ENCODE measurements around the gene TRIM41. TPM values are rescaled to one million over a fixed set of nuclear protein-coding genes. Genes with fewer than 3 reads are reported as not detected.

The TRIM41 gene
- total RNA-seq, 1 donor, result 12.7 TPM

DNA sequence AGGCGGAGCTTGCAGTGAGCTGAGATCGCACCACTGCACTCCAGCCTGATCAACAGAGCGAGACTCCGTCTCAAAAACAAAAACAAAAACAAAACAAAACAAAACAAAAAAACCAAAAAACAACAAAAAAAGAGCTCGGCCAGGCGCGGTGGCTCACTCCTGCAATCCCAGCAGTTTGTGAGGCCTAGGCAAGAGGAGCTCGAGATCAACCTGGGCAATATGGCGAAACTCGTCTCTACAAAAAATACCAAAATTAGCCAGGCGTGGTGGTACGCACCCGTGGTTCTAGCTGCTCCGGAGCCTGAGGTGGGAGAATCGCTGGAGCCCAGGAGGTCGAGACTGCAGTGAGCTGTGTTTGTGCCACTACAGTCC, 38.2 kb upstream of the TRIM41 start:
- TF ChIP-seq, protein P1, sequence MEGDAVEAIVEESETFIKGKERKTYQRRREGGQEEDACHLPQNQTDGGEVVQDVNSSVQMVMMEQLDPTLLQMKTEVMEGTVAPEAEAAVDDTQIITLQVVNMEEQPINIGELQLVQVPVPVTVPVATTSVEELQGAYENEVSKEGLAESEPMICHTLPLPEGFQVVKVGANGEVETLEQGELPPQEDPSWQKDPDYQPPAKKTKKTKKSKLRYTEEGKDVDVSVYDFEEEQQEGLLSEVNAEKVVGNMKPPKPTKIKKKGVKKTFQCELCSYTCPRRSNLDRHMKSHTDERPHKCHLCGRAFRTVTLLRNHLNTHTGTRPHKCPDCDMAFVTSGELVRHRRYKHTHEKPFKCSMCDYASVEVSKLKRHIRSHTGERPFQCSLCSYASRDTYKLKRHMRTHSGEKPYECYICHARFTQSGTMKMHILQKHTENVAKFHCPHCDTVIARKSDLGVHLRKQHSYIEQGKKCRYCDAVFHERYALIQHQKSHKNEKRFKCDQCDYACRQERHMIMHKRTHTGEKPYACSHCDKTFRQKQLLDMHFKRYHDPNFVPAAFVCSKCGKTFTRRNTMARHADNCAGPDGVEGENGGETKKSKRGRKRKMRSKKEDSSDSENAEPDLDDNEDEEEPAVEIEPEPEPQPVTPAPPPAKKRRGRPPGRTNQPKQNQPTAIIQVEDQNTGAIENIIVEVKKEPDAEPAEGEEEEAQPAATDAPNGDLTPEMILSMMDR (IDR thresholded peaks at IDR 0.05; ENCODE audit: insufficient read depth, low read length), result no peak
- no peak for DNase-seq (ENCODE audit: low read depth)
- H3K4me3 ChIP-seq (ENCODE audit: low read depth, low read length), result peak overlapping the region; percentile 22

DNA sequence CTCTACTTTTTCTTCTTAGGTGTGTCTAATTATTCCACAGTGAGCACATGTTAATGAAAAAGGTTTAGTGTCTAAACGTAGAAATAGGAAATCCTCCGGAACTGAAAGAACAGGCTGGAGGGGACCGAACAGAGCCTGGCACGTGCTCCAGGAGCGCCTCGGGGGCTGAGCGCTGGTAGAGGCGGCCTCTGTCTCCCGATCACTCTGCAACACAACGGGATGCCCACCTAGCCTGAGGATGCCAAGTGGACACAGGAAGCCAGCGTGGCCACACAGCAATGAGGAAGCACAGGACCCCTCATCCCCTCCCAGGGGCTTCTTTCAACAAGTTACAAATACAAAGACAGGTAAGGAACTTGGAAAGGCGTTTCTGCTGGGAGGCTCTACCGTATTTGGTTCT, 37.5 kb upstream of the TRIM41 start:
- TF ChIP-seq, protein P1 (IDR thresholded peaks at IDR 0.05; ENCODE audit: insufficient read depth, low read length), result no peak
- no peak for DNase-seq (ENCODE audit: low read depth)
- H3K4me3 ChIP-seq (ENCODE audit: low read depth, low read length), result no peak overlapping the region

DNA sequence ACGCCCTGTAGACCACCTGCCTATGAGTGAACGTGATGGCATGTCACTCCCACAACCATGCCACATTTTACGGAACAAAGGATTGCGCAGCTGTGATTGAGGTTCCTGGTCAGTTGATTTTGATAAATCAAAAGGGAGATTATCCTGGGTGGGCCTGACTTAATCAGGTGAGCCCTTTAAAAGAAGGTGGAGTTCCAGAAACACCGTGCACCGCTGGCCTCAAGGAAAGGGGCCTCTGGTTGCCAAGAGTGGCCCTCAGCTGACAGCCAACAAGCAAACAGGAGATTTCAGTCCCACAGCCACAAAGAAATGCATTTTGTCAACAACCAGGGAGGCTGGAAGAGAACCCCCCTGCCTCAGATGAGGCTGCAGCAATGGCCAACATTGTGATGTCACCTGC, 37.1 kb upstream of the TRIM41 start:
- H3K4me3 ChIP-seq (ENCODE audit: low read depth, low read length), result no peak overlapping the region
- DNase-seq (ENCODE audit: low read depth), result no peak
- TF ChIP-seq, protein P1 (IDR thresholded peaks at IDR 0.05; ENCODE audit: insufficient read depth, low read length), result no peak

DNA sequence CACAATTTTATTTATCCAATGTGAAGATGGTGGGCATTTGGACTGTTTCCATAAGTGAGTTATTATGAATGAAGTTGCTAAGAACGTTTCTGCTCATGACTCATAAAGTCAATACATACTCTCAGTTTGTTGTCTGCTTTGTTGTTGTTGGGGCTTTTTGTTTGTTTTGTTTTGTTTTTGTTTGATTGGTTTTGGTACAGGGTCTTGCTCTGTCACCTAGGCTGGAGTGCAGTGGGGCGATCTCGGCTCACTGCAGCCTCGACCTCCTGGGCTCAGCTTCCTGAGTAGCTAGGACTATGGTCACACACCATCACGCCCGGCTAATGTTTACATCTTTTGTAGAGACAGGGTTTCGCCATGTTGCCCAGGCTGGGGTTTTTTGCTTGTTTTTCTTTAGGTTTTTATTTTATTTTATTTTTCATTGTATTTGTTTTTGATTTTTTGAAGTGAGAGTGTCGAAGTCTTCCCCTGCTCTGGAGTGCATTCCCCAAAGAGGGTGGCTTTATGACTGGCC, 36.0 kb upstream of the TRIM41 start:
- no peak for DNase-seq (ENCODE audit: low read depth)
- H3K4me3 ChIP-seq (ENCODE audit: low read depth, low read length), result peak overlapping the region; percentile 14
- TF ChIP-seq, protein P1 (IDR thresholded peaks at IDR 0.05; ENCODE audit: insufficient read depth, low read length), result no peak

DNA sequence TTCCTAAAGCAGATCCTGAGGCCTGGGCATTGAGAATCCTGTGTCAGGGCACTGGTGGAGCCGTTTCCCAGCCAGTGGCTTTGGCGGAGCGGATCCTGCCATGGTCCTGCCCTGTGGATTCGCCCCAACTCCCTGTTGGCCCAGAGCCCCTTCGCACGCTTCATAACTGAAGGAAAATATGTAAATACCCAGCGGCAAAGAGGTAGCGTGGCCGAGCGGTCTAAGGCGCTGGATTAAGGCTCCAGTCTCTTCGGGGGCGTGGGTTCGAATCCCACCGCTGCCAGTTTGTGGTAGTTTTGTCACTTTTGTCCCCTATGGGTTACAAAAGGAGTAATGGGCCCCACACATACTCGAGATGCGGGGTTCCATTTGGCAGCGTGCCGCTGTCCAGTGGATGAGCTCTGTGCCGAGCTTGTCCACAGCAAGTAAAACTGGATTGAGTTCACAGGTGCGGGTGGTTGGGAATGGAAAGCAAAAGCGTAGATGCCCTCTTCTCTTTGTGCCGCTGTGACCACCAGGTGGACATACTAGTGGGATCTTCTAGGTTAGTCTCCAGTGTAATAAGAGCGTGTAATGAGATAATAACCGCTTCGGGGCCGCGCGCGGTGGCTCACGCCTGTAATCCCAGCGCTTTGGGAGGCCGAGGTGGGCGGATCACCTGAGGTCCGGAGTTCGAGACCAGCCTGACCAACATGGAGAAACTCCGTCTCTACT, 35.4 kb upstream of the TRIM41 start:
- DNase-seq (ENCODE audit: low read depth), result peak; percentile 83
- peak overlapping the region; percentile 46 for H3K4me3 ChIP-seq (ENCODE audit: low read depth, low read length)
- TF ChIP-seq, protein P1 (IDR thresholded peaks at IDR 0.05; ENCODE audit: insufficient read depth, low read length), result peak; percentile 43

DNA sequence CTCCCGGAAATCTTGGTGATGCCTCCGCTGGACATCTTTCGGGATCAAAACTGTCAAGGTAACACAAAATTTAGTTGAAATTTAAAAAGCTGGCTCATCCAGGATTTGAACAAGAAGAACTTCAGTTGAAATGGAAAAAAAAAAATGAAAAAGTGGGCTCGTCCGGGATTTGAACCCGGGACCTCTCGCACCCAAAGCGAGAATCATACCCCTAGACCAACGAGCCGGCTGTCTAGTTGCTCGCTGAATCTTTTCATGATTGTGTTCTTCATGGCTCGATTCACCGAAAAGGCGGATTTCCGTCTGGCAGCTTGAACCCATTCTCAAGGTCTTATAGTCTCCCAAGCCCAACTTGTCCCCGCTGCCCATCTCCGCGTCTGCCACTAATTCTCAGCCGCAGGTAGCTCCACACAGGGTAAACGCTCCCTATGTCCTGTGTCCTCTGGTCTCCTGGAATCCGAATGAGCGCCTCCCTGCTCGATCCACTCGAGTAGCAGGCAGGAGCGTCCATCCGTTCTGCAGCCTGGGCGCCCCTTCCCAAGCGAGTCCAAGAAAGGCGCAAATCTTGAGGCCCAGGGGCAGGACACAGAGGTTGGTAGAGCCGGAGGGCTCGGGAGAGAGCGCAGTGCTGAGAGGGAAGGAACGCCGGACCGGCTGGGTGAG, 34.2 kb upstream of the TRIM41 start:
- TF ChIP-seq, protein P1 (IDR thresholded peaks at IDR 0.05; ENCODE audit: insufficient read depth, low read length), result no peak
- peak; percentile 82 for DNase-seq (ENCODE audit: low read depth)

More for the DNA sequence above, 34.2 kb upstream of the TRIM41 start:
- H3K4me3 ChIP-seq (ENCODE audit: low read depth, low read length), result peak overlapping the region; percentile 91

All from fibroblast of the aortic adventitia (primary cell).